PFSK-1 (cell line): ENCODE measurements around the gene SPTBN1.

Source experiments
- FOXP2 ChIP-seq: optimal IDR thresholded peaks from 2 replicates; pipeline ENCODE3; 2011; ENCODE audit warnings: borderline replicate concordance, control low read depth, inconsistent platforms; ENCODE audit not compliant: insufficient read depth; ENCODE audit errors: extremely low read length, extremely low read depth
- POLR2AphosphoS5 ChIP-seq: IDR thresholded peaks from 2 replicates; pipeline ENCODE4 v1.6.1; 2012; ENCODE audit warnings: low read depth, mild to moderate bottlenecking, control low read depth, low read length, moderate library complexity
- REST ChIP-seq, 2 experiments: IDR thresholded peaks; 2 replicates each; pipeline versions ENCODE4 v1.6.1 to v1.8.0; 2011 to 2012; ENCODE audit warnings: low read depth in 2 of 2, low read length in 2 of 2, control low read depth in 1 of 2, inconsistent platforms in 1 of 2, mild to moderate bottlenecking in 1 of 2, moderate library complexity in 1 of 2; ENCODE audit not compliant: insufficient read depth in 1 of 2
- SIN3A ChIP-seq: IDR thresholded peaks from 2 replicates; pipeline ENCODE4 v1.6.1; 2012; ENCODE audit warnings: mild to moderate bottlenecking, low read length, moderate library complexity, borderline replicate concordance; ENCODE audit not compliant: insufficient read depth
- TAF1 ChIP-seq: IDR thresholded peaks from 2 replicates; pipeline ENCODE4 v1.6.1; 2012; ENCODE audit warnings: low read length, control low read depth, borderline replicate concordance; ENCODE audit not compliant: insufficient read depth

Gene SPTBN1

DNA sequence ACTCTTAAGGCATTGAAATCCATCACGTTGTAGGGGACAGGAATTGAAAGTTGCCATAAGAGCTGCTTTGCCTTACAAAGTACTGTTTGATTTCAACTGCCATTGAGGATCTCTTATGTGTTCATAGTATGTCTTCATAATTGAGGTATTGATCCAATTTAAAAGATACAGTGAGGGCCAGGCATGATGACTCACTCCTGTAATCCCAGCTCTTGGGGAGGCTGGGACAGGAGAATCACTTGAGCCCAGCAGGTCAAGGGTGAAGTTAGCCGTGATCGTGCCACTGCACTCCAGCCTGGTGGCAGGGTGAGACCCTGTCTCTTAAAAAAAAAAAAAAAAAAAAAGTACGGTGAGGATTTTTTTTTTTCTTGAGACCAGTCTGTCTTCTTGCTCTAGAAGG, 175.6 kb downstream of the SPTBN1 start:
- TF ChIP-seq TAF1 (no peak), SIN3A (no peak), REST (IDR thresholded peaks at IDR 0.05; ENCODE audit: insufficient read depth in 1 of 2, low read depth in 2 of 2, low read length in 2 of 2) (no peak), FOXP2 (no peak), POLR2AphosphoS5 (no peak)

DNA sequence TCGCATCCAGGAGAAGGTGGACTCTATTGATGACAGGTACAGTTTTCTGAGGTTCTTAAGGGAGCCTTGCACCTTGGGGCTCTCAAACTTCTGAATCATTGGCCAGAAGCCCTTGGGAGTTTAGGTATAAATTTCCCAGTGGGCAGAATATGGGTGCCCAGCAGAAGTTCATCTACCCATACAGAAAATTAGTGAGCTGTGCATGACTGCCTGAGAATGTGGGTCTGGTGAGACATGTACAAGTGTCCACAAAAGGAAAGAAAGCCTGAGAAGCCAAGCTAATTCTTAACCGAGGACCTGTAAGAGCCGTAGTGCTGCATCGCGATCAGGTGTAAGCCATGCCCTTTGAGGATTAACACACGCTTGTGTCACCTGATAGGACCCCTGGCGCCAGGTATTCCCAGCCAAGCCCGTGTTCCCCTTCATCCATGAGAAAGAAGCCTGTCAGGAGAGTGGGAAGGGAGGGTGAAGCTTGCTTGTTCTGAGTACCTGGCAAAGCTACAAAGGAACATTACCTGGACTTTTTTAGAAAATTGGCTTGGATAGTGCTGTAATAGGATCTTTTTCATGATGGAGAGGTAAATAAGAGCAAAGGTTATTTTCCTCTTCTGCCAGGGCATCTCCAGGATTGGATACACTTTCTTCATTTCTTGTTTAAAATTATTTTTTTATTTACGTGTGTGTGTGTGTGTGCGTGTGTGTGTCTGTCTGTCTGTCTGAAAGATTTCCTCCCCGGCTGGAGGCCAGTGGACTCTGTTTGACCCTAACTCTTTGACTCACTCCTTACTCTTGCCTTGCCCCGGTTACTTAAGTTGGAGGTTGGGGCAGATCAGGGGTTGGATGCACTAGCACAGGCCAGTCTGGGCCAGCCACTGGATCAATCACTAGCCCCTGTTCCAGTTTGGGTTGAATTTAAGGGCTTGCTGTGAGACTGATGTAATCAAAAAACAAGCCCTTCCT, 176.9 kb downstream of the SPTBN1 start:
- no peak for TF ChIP-seq POLR2AphosphoS5
- TF ChIP-seq TAF1: no peak
- TF ChIP-seq REST (IDR thresholded peaks at IDR 0.05; ENCODE audit: insufficient read depth in 1 of 2, low read depth in 2 of 2, low read length in 2 of 2): no peak
- no peak for TF ChIP-seq SIN3A
- TF ChIP-seq FOXP2: no peak

DNA sequence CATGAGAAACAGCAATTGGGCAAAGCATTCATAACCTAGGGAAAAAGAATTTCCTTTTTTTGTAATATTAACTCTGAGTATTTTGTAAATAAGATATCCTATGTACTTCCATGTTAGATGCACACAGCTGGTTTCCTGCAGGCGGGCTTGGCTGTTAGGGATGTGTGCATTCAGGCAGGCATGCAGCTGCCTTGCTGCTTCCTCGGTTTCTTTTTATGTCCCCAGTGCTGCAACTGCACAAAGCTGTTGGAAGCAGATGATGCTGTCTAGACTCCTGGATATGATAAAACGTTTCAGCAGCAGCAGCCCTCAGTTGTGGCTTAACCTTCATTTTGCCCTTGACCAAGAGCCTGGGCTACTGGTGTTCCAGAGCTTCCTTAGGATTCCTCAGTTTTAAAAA, 177.9 kb downstream of the SPTBN1 start:
- TF ChIP-seq SIN3A (no peak), POLR2AphosphoS5 (no peak), TAF1 (no peak), FOXP2 (no peak)

DNA sequence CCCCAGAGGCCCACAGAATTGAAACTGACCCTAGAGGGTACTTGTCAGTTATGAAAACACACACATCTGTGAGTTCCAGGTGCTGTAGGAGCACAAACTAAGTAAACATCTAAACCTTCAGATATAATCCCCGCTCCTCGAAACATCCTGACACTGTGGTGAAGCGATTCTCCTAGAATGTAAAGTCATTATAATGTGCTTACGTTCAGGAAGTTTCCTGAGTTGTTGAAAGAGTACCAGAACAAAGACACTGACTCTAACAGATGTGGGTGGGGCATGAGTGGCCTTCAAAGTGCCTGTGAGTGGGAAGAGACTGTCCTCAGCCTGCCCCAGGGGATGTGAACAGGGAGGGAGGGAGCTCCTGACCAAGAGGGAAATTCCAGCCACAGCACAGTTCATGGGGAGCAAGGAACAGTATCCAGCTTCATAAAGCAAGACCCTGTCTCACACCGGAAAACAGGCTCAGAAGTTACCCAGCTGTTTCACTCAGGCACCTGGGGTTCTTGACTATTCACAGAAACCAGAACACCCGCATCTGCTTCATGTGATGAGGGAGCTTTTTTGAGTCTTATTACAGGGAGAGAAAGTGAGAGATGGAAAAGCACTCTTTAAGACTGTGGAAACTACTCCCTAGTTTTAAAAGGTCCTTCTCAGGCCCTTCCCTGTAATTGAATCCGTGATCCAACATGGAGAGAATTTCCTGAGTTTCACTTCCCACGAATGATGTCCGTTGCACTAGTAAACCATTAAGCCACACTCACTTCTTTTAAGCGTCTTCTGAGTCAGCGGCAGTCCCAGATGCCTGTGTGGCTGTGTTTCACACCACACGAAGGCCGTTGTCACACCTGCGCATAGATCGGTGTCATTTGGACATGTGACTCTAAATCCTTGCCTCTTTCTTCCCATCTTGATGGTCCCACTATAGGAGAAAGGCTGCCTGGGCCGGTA, 178.7 kb downstream of the SPTBN1 start:
- no peak for TF ChIP-seq SIN3A
- TF ChIP-seq FOXP2: peak; percentile 48

GRCh38 chr2:54635554-54636152, 179.5 kb downstream of the SPTBN1 start:
- no peak for TF ChIP-seq POLR2AphosphoS5
- no peak for TF ChIP-seq TAF1
- no peak for TF ChIP-seq FOXP2
- no peak for TF ChIP-seq SIN3A
- no peak for TF ChIP-seq REST (IDR thresholded peaks at IDR 0.05; ENCODE audit: insufficient read depth in 1 of 2, low read depth in 2 of 2, low read length in 2 of 2)
